Astrocyte (in vitro differentiated cells and primary cell): ENCODE results near the gene CHL1.

ENCODE experiments used
- CTCF ChIP-seq: IDR thresholded peaks from 2 replicates; pipeline ENCODE4 v1.5.1; 2011; ENCODE audit warnings: low read depth, mild to moderate bottlenecking, inconsistent platforms, low read length, moderate library complexity; ENCODE audit not compliant: insufficient read depth
- EZH2 ChIP-seq: IDR thresholded peaks from 2 replicates; pipeline ENCODE4 v1.6.1; 2012; ENCODE audit warnings: mild to moderate bottlenecking, low read length, inconsistent platforms; ENCODE audit not compliant: insufficient read depth

DNA sequence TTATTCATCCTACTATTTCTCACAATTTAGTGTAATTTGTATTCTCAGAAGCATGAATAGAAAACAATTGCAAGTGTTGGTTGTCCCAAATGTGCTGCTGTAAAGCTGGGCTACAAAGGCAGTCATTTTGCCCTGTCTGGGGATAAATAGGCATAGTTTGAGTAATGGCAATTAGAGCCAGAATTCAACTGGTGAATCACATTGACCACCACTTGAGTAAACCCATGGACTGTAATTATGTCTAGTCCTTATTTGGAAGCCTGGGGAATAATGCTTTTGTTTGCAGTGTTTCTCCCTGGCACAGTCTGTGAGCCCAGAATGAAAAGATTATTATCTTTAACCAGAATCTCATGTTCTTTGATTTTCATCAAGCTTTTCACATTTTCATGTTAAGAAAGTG lies 30.5 kb upstream of the CHL1 start:
- TF ChIP-seq CTCF (no peak), EZH2 (no peak)
